ENCODE data around the gene CTBP2. TPM values are rescaled to one million over a fixed set of nuclear protein-coding genes. Genes with fewer than 3 reads are reported as not detected.

The CTBP2 gene
- total RNA-seq, 1 experiment from 2014 or later, result 212 TPM

DNA sequence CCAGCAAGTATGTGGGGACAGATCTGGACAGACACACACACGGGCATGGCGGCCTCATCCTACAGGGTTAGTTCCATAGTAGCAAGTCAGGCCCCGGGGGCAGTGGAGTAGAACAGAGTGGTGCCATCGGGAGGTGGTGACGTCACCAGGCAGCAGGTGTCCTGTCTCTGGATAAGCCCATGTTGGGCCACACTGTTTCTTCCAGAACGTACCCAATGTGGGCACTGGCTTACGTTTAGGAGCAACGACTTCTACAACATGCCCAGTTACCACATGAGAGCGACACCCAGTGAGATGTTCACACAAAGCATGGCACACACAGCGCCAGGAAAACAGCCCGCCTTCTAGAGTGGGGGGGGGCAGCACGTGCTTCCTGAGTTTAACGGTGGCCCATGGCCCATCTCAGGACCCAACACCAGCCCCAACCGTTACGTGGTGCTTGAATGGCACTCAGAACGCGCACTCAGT is 67.8 kb downstream of the CTBP2 start:
- H4K8ac ChIP-seq (replicated peaks; ENCODE audit: insufficient read length, low read depth, low read length), result no peak overlapping the region
- no peak overlapping the region for H3K23ac ChIP-seq (ENCODE audit: insufficient read length, low read depth, low read length)
- WGBS (ENCODE audit: extremely low coverage, insufficient read length, low lambda C conversion rate), result no CpG with 5 or more reads among the region's 17 CpGs
- Mint-ChIP-seq H3K4me3 (no peak overlapping the region), H3K27ac (peak overlapping the region in 2 of 3 experiments; percentile 61 to 73; a peak in 4 of 7 replicates), H3K4me1 (peaks cover 66 to 70% of the 10 kb centered on the region in 2 experiments), H3K36me3 (ENCODE audit: insufficient read depth in 1 of 3, low read depth in 3 of 3) (peaks cover 34 to 62% (median 49%) of the 10 kb centered on the region in 3 experiments; a peak in 6 of 7 replicates), H3K9me3 (no peaks in the 10 kb centered on the region), H3K27me3 (ENCODE audit: low read depth) (no peaks in the 10 kb centered on the region)
- no peak for DNase-seq
- H3K79me2 ChIP-seq (ENCODE audit: insufficient read depth, low read length), result peaks cover 75% of the 10 kb centered on the region; the same call in 1 of the 2 replicates
- no peaks in the 10 kb centered on the region for H3K23me2 ChIP-seq (ENCODE audit: insufficient read length, low read depth, low read length, poor library complexity, severe bottlenecking)
- H3T11ph ChIP-seq (ENCODE audit: low read length), result no peak overlapping the region
- no peak overlapping the region for H3K9ac ChIP-seq (ENCODE audit: extremely low read depth, insufficient read length, low read length)
- H2BK12ac ChIP-seq (ENCODE audit: insufficient read length, low read depth, low read length), result no peak overlapping the region
- H2BK15ac ChIP-seq (ENCODE audit: low read depth, low read length), result no peak overlapping the region
- no peak overlapping the region for H2AK5ac ChIP-seq (ENCODE audit: insufficient read length, low read length)
- H3K79me1 ChIP-seq (ENCODE audit: insufficient read depth, low read depth, low read length, poor library complexity, severe bottlenecking), result peaks cover 5% of the 10 kb centered on the region
- no peak overlapping the region for H4K91ac ChIP-seq (ENCODE audit: insufficient read length, low read depth, low read length)
- no peak overlapping the region for H3K14ac ChIP-seq (ENCODE audit: insufficient read depth, low read length)
- H4K20me1 ChIP-seq (ENCODE audit: control insufficient read depth, insufficient read depth, insufficient read length), result peaks cover under 1% of the 10 kb centered on the region
- H3K4ac ChIP-seq (ENCODE audit: low read depth, low read length), result no peak overlapping the region
- no peak overlapping the region for H3K56ac ChIP-seq (ENCODE audit: insufficient read length, low read depth, low read length)
- H3K4me2 ChIP-seq (ENCODE audit: insufficient read depth, insufficient read length, low read length), result no peak overlapping the region
- H4K5ac ChIP-seq (ENCODE audit: insufficient read length, low read depth, low read length), result no peak overlapping the region
- peaks cover 7% of the 10 kb centered on the region; the same call in 1 of the 2 replicates for H3K4me1 ChIP-seq (ENCODE audit: insufficient read depth, low read length)
- H2AFZ ChIP-seq (ENCODE audit: low read length), result no peak overlapping the region
- H3K27me3 ChIP-seq (ENCODE audit: insufficient read depth, low read length), result no peaks in the 10 kb centered on the region
- no peak overlapping the region for H3K18ac ChIP-seq (ENCODE audit: insufficient read length, low read depth, low read length)
- TF ChIP-seq, protein P1, sequence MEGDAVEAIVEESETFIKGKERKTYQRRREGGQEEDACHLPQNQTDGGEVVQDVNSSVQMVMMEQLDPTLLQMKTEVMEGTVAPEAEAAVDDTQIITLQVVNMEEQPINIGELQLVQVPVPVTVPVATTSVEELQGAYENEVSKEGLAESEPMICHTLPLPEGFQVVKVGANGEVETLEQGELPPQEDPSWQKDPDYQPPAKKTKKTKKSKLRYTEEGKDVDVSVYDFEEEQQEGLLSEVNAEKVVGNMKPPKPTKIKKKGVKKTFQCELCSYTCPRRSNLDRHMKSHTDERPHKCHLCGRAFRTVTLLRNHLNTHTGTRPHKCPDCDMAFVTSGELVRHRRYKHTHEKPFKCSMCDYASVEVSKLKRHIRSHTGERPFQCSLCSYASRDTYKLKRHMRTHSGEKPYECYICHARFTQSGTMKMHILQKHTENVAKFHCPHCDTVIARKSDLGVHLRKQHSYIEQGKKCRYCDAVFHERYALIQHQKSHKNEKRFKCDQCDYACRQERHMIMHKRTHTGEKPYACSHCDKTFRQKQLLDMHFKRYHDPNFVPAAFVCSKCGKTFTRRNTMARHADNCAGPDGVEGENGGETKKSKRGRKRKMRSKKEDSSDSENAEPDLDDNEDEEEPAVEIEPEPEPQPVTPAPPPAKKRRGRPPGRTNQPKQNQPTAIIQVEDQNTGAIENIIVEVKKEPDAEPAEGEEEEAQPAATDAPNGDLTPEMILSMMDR (conservative IDR thresholded peaks at IDR 0.05), result no peak
- no peak overlapping the region for H3K27ac ChIP-seq (ENCODE audit: insufficient read length, low read depth, low read length)
- no peak overlapping the region for H2BK20ac ChIP-seq (ENCODE audit: low read depth, low read length, poor library complexity, severe bottlenecking)
- H3K9me3 ChIP-seq (ENCODE audit: control insufficient read depth, low read depth, low read length), result no peaks in the 10 kb centered on the region
- H2BK120ac ChIP-seq (ENCODE audit: low read depth, low read length, poor library complexity, severe bottlenecking), result no peak overlapping the region
- no peak overlapping the region for H2BK5ac ChIP-seq (ENCODE audit: insufficient read length, low read length)
